GM10847 (cell line): ENCODE data around the gene CXCL10.

Experiments used
- POLR2A ChIP-seq: IDR thresholded peaks from 2 replicates; pipeline ENCODE4 v1.6.1; 2011; ENCODE audit not compliant: insufficient read length; ENCODE audit errors: extremely low read depth

Gene CXCL10

DNA sequence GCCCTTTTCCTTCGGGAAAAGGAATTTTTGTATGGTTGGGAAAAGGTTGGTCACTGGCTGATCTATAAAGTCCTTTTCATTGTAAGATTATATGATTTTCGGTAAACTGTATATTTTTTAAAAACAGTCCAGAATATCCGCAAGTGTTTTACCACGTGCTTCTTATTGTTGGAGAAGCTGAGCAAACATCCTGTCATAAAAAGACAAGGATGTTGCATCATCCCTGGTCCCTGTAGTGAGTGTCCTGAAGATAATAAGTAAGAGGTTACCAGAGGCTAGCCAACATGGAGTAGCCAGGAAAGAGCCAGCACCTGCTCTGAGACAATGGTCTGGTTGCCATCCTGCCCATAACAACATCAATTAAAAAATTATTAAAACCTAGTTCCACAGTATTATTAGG, 21.1 kb downstream of the CXCL10 start:
- no peak for TF ChIP-seq POLR2A

DNA sequence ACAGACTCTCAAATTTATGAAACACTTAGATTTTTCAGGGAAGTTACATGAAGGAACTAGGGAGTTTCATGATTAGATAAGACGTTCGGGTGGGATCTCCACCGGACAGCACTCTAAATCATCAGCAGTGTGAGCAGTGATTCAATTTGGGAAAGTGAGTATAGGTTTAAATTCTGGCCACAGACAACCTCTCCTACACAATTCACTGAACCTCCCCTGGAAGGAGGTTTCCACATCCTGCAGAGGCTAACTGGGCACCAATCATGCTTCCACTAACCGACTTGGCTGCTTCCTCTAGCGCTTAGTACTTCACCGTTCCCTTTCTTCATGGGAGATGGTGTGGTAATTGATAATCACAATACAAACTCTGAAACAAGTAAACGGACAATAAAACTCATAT, 21.6 kb downstream of the CXCL10 start:
- TF ChIP-seq POLR2A: no peak

DNA sequence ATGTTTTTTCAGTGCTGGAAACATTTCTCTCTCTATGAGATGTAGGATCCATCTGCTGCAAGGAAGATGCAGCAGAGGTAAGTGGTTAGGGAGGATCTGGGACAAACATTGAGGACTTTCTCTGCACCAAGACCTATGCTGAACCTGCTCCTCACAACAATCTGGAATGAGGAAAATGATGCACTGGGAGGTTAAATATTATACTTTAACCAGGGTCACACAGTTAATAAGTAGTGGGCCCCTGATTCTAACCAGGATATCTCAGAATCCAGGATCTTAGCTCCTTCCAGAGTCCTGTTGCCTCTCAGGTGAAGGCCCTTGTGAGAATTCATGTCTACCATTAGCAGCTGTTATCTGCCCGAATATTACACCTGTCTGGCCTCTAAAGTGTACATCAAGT, 23.0 kb downstream of the CXCL10 start:
- no peak for TF ChIP-seq POLR2A

DNA sequence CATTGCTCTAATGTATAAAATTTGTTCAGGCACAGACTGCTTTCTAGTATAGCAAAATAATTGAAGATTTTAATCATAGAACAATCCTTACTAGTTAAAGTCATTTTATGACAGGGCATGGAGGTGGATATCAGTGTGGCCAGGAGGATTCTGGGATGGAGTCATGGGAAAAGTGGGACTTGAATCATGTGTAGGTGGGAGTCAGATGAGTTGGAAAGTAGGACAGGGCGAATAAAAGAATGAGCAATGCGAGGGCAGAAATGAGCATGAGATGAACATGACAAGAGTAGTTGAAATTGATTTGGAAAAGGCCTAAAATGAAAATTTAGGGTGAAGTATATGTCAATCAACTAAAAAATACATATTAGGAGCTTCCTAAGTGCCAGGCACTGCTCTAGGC, 25.4 kb downstream of the CXCL10 start:
- no peak for TF ChIP-seq POLR2A

DNA sequence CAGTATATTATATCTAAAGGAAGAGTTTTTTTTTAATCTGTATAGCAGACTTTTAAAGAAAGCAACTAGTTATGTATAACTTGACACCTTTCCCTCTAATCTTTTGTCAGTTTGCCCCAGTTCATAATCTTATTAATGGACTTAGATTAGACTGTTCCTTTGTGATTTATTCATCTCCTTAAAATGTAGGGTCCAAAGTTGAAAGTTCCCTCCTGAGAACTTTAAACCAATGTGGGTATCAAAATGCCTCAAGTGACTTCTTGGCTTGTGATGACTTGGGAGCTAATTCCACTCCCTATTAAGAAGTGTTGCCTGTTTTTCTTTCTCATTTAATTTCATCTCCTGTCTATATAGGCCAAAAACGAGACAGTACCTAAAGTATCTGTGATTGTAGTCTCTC, 26.2 kb downstream of the CXCL10 start:
- TF ChIP-seq POLR2A: no peak

DNA sequence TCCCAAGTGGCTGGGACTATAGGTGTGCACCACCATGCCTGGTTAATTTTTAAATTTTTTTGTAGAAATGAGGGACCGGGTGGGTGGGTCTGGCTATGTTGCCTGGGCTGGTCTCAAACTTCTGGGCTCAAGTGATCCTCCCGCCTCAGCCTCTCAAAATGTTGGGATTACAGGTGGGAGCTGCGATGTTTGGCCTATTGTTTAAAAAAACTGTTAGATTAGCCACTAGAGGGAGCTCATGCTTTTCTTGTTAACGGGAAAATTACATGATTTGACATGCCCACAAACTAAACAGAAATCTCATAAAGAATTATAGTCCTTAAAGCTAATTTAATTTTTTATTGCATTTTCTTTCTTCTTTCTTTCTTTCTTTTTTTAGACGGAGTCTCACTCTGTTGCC, 27.6 kb downstream of the CXCL10 start:
- no peak for TF ChIP-seq POLR2A

DNA sequence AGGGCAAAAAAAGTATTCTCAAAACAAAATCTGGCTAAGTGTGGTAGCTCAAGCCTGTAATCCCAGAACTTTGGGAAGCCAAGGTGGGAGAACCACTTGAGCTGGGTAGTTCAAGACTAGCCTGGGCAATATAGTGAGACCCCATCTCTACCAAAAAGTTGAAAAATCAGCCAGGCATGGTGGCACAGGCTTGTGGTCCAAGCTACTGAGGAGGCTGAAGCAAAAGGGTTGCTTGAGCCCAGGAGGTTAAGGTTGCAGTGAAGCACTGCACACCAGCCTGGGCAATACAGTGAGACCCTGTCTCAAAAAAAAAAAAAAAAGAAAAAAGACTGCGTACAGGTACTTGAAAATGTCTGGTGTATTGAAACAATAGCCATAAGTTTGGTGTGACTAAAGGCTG, 30.8 kb downstream of the CXCL10 start:
- TF ChIP-seq POLR2A: no peak

DNA sequence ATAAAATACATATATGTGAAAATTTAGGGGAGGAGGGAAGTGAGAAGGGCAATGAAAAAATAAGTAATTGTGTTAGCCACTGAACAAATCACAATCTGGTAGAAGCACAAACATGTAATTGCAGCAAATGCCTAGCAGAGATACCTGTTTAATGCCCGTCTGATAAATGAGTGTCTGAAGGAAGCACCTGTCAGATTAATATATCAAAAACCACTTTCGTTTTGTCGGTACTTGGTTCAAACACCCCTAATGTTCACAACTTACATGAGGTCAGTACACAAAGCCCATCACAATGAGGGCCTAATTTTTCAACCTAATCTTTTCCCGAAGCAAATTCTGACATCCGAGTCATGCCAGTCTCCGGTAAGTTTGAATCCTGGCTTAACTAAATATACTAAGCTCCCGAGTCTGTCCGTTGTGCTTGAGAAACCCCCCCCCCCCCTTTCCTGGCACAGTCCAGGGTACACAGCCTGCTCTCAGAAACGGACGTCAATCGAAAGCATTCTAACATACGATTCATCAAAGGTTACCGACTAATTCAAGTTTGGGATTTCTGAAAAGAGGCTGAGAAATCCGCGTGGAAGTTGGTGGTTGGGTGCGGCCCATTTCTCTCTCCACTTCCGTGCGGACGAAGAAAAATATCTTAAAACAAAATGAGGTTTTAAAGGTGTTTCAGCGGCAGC, 33.3 kb downstream of the CXCL10 start:
- TF ChIP-seq POLR2A: no peak

DNA sequence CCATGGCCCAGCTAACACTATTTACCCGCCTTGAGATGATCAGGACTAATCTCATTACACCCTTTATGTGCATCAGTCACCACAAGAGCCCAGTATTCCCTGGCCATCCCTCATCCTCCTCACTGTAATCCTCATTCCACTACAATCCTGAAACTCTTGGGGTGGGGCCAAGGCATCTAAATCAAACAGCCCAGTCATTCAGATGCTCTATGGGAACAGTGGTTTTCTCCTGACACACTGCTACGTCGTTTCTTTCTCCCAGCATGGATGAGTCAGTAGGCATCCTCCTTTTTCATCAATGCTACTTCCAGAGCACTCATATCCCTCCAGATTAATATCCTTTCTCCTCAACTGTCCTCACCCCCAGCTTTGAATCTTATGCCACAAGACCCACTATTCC, 38.2 kb downstream of the CXCL10 start:
- no peak for TF ChIP-seq POLR2A

DNA sequence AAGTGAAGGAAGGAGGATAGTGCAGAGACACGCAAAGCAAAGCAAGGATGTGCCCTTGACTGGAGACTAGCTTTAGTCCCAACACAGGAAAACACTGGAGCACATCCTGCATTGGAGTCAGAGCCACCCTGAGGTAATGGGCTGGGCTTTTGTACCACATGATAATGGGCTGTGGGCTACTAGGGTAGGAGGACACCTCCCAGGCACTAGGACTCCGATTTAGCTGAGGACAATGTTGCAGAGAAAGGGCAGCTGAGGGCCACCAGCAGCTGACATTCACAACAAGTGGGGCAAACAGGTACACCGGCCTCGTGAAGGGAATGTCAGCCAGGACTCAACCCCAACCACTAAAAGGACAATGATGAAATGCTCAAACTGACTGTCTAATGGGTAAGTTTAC, 42.7 kb downstream of the CXCL10 start:
- no peak for TF ChIP-seq POLR2A

DNA sequence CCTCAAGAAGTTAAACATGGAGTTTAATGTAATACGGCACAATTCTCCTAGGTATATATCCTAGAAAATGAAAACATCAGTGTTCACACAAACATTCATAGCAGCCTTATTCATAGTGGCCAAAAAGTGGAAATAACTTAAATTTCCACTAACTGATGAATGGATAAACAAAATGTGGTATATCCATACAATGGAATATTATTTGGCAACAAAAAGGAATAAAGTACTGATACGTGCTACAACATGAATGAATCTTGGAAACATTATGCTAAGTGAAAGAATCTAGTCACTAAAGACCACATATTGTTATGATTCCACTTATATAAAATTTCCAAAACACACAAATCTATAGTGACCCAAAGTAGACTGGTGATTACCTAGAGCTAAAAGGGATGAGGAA, 47.1 kb downstream of the CXCL10 start:
- TF ChIP-seq POLR2A: no peak

DNA sequence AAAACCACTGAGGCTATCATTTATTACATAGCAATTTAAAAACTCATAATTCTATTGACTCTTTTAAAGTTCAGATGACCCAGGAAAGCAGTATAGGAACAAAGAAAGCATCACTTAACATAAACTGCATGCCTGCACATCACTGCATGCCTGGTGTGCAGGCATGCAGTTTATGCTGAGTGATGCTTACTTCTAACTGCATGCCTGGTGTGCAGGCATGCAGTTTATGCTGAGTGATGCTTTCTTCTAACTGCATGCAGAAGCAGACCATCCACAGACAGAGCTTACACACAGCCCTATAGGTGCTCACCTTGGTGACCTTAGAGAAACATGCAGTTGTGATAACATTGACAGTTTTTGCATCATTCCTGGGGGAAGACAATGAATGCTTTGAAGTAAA, 49.5 kb downstream of the CXCL10 start:
- no peak for TF ChIP-seq POLR2A
